C4-2B (cell line): ENCODE results near the gene IQSEC2.

Experiments used
- CTCF ChIP-seq: fragments of 450-650 bp; conservative IDR thresholded peaks from 2 replicates; pipeline ENCODE4 v1.5.1; 2017; ENCODE audit warnings: mild to moderate bottlenecking
- ZFX ChIP-seq: fragments of 450-650 bp; IDR thresholded peaks from 2 replicates; pipeline ENCODE4 v1.6.1; 2017

GRCh38 chrX:53321943-53322497 is 40.6 kb upstream of the IQSEC2 start:
- TF ChIP-seq CTCF (no peak), ZFX (no peak)
